Cardiac fibroblast (primary cell): Measurements from ENCODE around the gene UMPS.
"Not testable (repeated sequence)": the region's sequence is repeated elsewhere in the genome, so short reads cannot be mapped to it uniquely, and the experiment has no call there.

ENCODE experiments used
- DNase-seq, 2 donors: peaks; one replicate each; pipeline versions ENCODE4 v3.0.0 to v3.0.0-alpha.2; 2010; ENCODE audit warnings: low read depth in 2 of 2
- H3K4me3 ChIP-seq, 2 donors: replicated peaks in 1 of 2; 1 replicate in 1 of 2; 2 replicates in 1 of 2; pipeline ENCODE4 v1.5.1; 2011; ENCODE audit warnings: low read depth in 2 of 2, low read length in 2 of 2, mild to moderate bottlenecking in 2 of 2, moderate library complexity in 1 of 2
- TF ChIP-seq, protein P1 (sequence below): IDR thresholded peaks from one replicate; pipeline ENCODE4 v1.5.1; 2011; ENCODE audit warnings: low read depth, mild to moderate bottlenecking, low read length, inconsistent platforms

UMPS gene

GRCh38 chr3:124752051-124752450 lies 21.8 kb downstream of the UMPS start:
- TF ChIP-seq, protein P1, sequence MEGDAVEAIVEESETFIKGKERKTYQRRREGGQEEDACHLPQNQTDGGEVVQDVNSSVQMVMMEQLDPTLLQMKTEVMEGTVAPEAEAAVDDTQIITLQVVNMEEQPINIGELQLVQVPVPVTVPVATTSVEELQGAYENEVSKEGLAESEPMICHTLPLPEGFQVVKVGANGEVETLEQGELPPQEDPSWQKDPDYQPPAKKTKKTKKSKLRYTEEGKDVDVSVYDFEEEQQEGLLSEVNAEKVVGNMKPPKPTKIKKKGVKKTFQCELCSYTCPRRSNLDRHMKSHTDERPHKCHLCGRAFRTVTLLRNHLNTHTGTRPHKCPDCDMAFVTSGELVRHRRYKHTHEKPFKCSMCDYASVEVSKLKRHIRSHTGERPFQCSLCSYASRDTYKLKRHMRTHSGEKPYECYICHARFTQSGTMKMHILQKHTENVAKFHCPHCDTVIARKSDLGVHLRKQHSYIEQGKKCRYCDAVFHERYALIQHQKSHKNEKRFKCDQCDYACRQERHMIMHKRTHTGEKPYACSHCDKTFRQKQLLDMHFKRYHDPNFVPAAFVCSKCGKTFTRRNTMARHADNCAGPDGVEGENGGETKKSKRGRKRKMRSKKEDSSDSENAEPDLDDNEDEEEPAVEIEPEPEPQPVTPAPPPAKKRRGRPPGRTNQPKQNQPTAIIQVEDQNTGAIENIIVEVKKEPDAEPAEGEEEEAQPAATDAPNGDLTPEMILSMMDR: no peak
- no peak for DNase-seq
- no peak overlapping the region for H3K4me3 ChIP-seq

- DNase-seq, H3K4me3 ChIP-seq: not testable (repeated sequence)
Measured at GRCh38 chr3:124757926-124758325, 27.7 kb downstream of the UMPS start.

GRCh38 chr3:124758851-124759635 lies 28.8 kb downstream of the UMPS start:
- DNase-seq: no peak
- TF ChIP-seq, protein P1: no peak
- H3K4me3 ChIP-seq: no peak overlapping the region

DNA sequence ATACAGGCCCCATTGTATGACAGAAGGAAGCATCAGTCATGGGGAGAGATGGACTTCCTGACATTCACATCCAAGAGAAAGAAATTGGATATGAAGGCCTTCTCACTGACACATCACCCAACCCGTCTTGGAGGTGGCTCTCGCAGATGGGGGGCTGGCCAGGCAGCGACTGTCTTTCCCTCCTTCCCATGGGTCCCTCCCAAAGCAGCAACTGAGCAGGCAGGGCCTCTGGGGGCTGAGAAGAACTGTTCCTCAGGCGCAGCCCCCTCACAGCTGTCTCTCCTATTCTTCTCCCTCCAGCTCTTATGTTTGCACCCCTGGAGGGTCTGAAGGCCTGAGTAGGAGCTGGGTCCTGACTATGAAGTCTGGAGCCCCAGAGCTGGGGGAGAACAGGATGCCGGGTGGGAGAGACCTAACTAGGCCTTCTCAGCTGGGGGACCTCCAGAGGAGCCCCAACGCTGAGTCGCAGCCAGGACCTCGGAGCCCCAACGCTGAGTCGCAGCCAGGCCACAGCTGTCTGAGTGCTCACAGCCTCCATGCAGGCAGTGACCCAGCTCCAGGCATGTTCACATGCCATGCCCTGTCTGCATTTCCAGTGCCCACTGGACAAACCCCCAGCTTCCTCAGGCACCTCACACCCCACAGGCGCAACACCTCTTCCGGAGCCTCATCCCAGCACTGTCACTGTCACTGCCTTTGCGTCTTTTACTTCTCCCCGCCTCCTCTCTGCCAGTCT lies 29.6 kb downstream of the UMPS start:
- no peak overlapping the region for H3K4me3 ChIP-seq
- TF ChIP-seq, protein P1: no peak
- no peak for DNase-seq

DNA sequence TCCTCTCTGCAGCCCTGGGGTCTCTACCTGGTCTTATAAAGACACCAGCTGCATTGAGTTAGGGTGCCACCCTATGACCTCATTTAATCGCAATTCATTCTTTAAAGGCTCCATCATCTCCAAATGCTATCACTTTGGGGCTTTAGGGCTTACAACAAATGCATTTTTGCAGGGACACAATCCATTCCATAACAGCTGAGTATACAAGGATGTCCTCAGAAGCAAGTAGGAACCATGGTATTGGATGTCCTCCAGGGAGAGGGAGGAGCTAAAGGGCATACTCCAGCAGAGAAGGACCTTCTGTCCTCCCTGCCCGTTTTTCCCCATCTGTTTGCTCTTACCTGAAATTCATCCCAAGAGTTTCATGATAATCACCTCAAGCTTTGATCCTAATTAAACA lies 30.3 kb downstream of the UMPS start:
- DNase-seq: peak; percentile 66 to 78
- no peak overlapping the region for H3K4me3 ChIP-seq
- TF ChIP-seq, protein P1: no peak

DNA sequence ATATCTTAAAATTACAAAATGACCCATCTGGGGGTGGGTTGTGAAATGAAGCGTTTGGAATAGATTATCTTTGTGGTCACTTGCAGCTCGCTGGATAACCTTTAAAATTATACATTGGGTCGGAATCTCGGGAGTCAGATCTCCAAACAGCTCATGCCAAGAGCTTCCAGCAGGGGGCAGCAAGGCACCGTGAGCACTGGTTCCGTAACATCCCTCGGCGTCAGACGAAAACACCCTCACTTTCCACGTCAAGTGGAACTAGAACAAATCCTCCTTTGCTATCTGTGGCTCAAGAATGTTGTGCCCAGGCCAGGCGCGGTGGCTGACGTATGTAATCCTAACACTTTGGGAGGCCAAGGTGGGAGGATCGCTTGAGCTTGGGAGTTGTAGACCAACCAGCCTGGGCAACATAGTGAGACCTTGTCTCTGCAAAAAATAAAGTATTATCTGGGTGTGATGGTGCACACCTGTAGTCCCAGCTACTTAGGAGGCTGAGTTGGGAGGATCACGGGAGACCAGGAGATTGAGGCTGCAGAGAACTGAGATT lies 31.1 kb downstream of the UMPS start:
- H3K4me3 ChIP-seq: no peak overlapping the region
- TF ChIP-seq, protein P1: peak; percentile 94
- DNase-seq: peak; percentile 92 to 96
